ENCODE measurements around the gene MOV10L1.

DNA sequence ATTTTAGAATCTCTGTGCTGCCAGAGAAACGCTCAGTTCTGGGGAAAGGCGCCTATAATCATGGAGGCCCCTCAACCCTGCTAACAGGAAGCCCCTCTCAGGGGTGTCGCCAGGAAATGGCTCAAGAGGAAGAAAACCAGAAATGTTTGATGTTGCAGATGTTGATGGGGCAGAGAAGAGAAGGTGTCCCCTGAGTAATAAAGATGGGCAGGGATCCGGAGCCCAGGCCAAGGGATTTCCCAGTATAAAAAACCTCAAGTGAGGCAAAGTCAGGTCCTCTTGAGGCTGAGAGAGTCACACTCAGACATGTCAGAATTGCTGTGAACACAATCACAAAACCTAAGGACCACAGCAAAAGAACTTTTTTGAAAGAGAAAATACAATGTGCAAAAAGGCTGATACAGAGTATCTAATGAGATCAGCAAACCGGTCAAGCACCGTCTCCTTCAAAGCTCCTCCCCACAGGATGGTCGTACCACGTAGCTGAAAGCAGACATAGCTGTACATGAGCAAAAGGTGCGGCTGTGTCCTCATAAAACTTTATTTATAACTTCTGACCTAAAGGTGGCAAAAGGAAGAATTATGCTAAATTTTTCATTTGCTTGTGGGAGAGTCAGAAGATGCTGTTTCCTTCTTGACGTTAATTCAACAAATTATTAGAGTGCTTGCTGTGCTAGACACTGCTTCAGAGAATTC is 12.2 kb downstream of the MOV10L1 start:
- no peak for TF ChIP-seq CREB1 (CRISPR knock-in tag; IDR thresholded peaks at IDR 0.05; ENCODE audit: low read depth)
- TF ChIP-seq, protein P1, sequence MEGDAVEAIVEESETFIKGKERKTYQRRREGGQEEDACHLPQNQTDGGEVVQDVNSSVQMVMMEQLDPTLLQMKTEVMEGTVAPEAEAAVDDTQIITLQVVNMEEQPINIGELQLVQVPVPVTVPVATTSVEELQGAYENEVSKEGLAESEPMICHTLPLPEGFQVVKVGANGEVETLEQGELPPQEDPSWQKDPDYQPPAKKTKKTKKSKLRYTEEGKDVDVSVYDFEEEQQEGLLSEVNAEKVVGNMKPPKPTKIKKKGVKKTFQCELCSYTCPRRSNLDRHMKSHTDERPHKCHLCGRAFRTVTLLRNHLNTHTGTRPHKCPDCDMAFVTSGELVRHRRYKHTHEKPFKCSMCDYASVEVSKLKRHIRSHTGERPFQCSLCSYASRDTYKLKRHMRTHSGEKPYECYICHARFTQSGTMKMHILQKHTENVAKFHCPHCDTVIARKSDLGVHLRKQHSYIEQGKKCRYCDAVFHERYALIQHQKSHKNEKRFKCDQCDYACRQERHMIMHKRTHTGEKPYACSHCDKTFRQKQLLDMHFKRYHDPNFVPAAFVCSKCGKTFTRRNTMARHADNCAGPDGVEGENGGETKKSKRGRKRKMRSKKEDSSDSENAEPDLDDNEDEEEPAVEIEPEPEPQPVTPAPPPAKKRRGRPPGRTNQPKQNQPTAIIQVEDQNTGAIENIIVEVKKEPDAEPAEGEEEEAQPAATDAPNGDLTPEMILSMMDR (conservative IDR thresholded peaks at IDR 0.05; ENCODE audit: low read depth in 2 of 2) = no peak
- TF ChIP-seq EZH2 (IDR thresholded peaks at IDR 0.05; ENCODE audit: low read depth, unreplicated experiment) = no peak
- TF ChIP-seq EZH2phosphoT487 (IDR thresholded peaks at IDR 0.05; ENCODE audit: unreplicated experiment) = no peak

Measured in GM23338 (cell line).